Measurements from ENCODE around the gene COX5A. TPM values are rescaled to one million over a fixed set of nuclear protein-coding genes. Genes with fewer than 3 reads are reported as not detected.

COX5A gene
- total and polyA plus RNA-seq, 2 of the 4 experiments (the other 2 are of a cell fraction): 39.8 to 141 TPM

- Histone ChIP-seq H4K91ac (ENCODE audit: insufficient read depth, low read depth, low read length) (peak overlapping the region; percentile 61), H3K9me1 (ENCODE audit: insufficient read depth, low read length) (peaks cover 17% of the 10 kb centered on the region), H3K36me3 (ENCODE audit: control insufficient read depth, insufficient read depth, low read length) (no peaks in the 10 kb centered on the region; the same call in 1 of the 2 replicates), H2BK20ac (ENCODE audit: low read depth, low read length) (peak overlapping the region; percentile 22; the same call in 1 of the 2 replicates), H3K4me3 (ENCODE audit: insufficient read depth, low read depth, low read length) (peak overlapping the region; percentile 80), H3K79me1 (ENCODE audit: low read depth in 1 of 2, low read length in 2 of 2) (peaks cover 13 to 45% of the 10 kb centered on the region in 2 experiments; a peak in 3 of 4 replicates), H3K18ac (ENCODE audit: low read depth, low read length) (peak overlapping the region; percentile 16), H2AK9ac (replicated peaks; ENCODE audit: low read depth, low read length, poor library complexity) (peak overlapping the region; percentile 53), H3K14ac (replicated peaks; ENCODE audit: low read depth, low read length) (peak overlapping the region; percentile 89), H2AFZ (replicated peaks; ENCODE audit: low read length, poor library complexity) (peak overlapping the region; percentile 94), H3K27ac (ENCODE audit: insufficient read depth, low read length) (peak overlapping the region; percentile 35; the same call in 1 of the 2 replicates), H2AK5ac (ENCODE audit: low read depth, low read length) (peak overlapping the region; percentile 56; the same call in 1 of the 2 replicates), H2BK15ac (ENCODE audit: low read depth, low read length) (peak overlapping the region; percentile 68; the same call in 1 of the 3 replicates), H4K20me1 (ENCODE audit: insufficient read depth, low read length) (peaks cover 32% of the 10 kb centered on the region), H2BK5ac (ENCODE audit: low read depth, low read length, poor library complexity, severe bottlenecking) (no peak overlapping the region), H3K9ac (ENCODE audit: low read depth, low read length) (peak overlapping the region; percentile 68), H2BK120ac (ENCODE audit: low read depth, low read length) (peak overlapping the region; percentile 35; the same call in 1 of the 2 replicates), H3K4me1 (ENCODE audit: control insufficient read depth, insufficient read depth, low read length) (peaks cover 15% of the 10 kb centered on the region), H4K8ac (ENCODE audit: low read depth in 2 of 2, low read length in 2 of 2) (peak overlapping the region; percentile 95), H3K23ac (ENCODE audit: low read depth, low read length) (peak overlapping the region; percentile 67; the same call in 1 of the 2 replicates), H3K9me3 (ENCODE audit: control insufficient read depth, insufficient read depth, low read length) (no peaks in the 10 kb centered on the region), H3K4me2 (ENCODE audit: low read depth, low read length) (peak overlapping the region; percentile 86), H3K4ac (ENCODE audit: low read depth, low read length) (peak overlapping the region; percentile 95), H3K27me3 (ENCODE audit: control insufficient read depth, insufficient read depth, low read length) (no peaks in the 10 kb centered on the region), H3K56ac (ENCODE audit: extremely low read depth, insufficient read depth, low read length) (peak overlapping the region; percentile 62; the same call in 1 of the 2 replicates), H4K5ac (ENCODE audit: low read depth, low read length) (peak overlapping the region; percentile 92)
- ChIA-PET POLR2A (ENCODE audit: unreplicated experiment) (no interaction called here), CTCF (no interaction called here)
- dilution Hi-C loops (cut with HindIII; ENCODE audit: low sequenced_read_pairs, unreplicated experiment): no loop called here
- BruUV-seq (replicated peaks): no TSS peak
- TF ChIP-seq RAD21 (IDR thresholded peaks at IDR 0.05; ENCODE audit: low read length) (no peak), CHD1 (IDR thresholded peaks at IDR 0.05; ENCODE audit: low read depth, low read length) (no peak)
- ATAC-seq (ENCODE audit: low read depth) (peak; percentile 4; the same call in 1 of the 2 replicates), DNase-seq (no peak)
- WGBS, 2 experiments (ENCODE audit: extremely low coverage in 2 of 2, insufficient read length in 1 of 2): 32% methylated on average over 5 of the region's 16 CpGs; no CpG with 5 or more reads in 1 of the 2 experiments
- in situ Hi-C loops (cut with MboI; ENCODE audit: low sequenced_read_pairs): no loop called here
- intact Hi-C loops (cut with micrococcal nuclease): no loop called here
These were observed 64.0 kb downstream of the COX5A start for GRCh38 chr15:74873756-74874424.
